ENCODE data around the gene GNPDA1.

DNA sequence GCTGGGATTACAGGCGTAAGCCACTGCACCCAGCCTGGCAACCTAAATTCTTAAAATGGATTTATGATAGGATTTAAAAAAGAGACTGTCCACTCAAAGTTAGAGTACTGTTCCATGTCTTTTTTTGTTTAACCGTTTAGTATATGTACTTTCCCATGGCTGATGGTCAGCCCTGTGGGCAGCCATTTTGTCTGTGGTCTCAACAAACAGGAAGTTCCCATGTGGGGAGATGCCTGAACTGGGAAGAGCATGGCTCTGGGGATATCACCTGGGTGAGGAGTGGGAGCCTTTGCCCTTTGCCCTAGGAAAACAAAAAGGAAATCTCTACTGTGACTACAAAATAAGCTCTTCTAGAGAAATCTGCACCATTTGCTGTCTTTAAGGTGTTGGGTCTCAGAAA is 27.5 kb upstream of the GNPDA1 start:
- TF ChIP-seq, protein P1, sequence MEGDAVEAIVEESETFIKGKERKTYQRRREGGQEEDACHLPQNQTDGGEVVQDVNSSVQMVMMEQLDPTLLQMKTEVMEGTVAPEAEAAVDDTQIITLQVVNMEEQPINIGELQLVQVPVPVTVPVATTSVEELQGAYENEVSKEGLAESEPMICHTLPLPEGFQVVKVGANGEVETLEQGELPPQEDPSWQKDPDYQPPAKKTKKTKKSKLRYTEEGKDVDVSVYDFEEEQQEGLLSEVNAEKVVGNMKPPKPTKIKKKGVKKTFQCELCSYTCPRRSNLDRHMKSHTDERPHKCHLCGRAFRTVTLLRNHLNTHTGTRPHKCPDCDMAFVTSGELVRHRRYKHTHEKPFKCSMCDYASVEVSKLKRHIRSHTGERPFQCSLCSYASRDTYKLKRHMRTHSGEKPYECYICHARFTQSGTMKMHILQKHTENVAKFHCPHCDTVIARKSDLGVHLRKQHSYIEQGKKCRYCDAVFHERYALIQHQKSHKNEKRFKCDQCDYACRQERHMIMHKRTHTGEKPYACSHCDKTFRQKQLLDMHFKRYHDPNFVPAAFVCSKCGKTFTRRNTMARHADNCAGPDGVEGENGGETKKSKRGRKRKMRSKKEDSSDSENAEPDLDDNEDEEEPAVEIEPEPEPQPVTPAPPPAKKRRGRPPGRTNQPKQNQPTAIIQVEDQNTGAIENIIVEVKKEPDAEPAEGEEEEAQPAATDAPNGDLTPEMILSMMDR (IDR thresholded peaks at IDR 0.05), result no peak
- no peak for TF ChIP-seq POLR2A (IDR thresholded peaks at IDR 0.05)
- TF ChIP-seq POLR2AphosphoS5 (IDR thresholded peaks at IDR 0.05; ENCODE audit: insufficient read depth in 1 of 2, low read depth in 1 of 2), result no peak

Data from vagina (tissue), 2 donors.